HG02763 (cell line): ENCODE measurements around the gene SERPINB1.
"Not testable (repeated sequence)": the region's sequence is repeated elsewhere in the genome, so short reads cannot be mapped to it uniquely, and the experiment has no call there.

ENCODE experiments used
- ATAC-seq: cut with Tn5 transposase; IDR thresholded peaks from one replicate; pipeline ENCODE4 v1.9.1; 2021; ENCODE audit warnings: mild to moderate bottlenecking, moderate library complexity; ENCODE audit not compliant: unreplicated experiment

Gene SERPINB1

GRCh38 chr6:2866171-2866846, 24.6 kb upstream of the SERPINB1 start:
- ATAC-seq = peak; percentile 44

GRCh38 chr6:2865694-2866151, 24.1 kb upstream of the SERPINB1 start:
- no peak for ATAC-seq

- ATAC-seq = no peak
Observed at GRCh38 chr6:2865270-2865669, 23.6 kb upstream of the SERPINB1 start.

DNA sequence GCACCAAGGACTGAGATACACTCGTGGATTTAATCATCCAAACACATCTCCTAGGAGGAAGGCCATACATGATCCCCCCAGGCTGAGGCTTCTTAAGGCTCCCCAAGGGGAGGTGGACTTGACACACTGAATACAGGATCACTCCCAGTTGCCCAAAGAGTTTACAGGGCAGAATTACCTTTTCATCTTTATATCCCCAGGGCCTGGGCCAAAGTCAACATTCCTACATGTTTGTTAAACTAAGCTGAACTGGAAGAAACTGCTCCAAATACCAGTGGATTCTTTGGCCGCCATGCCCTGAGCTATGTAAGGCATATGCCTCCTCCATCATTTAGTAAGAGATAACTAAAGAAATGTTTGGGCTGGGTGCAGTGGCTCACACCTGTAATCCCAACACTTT, 22.2 kb upstream of the SERPINB1 start:
- no peak for ATAC-seq

DNA sequence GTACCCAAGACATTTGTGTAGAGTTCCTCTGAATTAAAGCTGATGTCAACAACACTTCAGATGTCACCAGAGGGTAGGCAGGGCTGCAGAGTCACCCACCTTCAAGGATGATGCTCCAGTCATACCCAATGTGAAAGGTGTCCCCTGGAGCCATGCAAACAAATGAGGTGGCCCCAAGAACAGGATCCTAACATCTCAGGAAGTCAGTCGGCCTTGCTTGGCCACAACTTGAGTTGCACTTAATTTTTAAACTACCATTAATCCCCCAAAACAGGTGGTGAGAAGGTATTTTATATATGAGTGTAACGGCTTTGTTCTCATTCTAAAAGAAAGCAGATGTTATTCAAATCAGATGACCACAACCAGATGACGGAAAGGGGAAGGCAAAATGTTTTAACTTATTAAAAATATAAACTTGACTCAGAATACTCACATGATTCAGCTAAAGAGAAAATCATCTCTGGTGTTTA, 21.1 kb upstream of the SERPINB1 start:
- ATAC-seq = peak; percentile 44

GRCh38 chr6:2861822-2862164, 20.1 kb upstream of the SERPINB1 start:
- ATAC-seq = no peak

DNA sequence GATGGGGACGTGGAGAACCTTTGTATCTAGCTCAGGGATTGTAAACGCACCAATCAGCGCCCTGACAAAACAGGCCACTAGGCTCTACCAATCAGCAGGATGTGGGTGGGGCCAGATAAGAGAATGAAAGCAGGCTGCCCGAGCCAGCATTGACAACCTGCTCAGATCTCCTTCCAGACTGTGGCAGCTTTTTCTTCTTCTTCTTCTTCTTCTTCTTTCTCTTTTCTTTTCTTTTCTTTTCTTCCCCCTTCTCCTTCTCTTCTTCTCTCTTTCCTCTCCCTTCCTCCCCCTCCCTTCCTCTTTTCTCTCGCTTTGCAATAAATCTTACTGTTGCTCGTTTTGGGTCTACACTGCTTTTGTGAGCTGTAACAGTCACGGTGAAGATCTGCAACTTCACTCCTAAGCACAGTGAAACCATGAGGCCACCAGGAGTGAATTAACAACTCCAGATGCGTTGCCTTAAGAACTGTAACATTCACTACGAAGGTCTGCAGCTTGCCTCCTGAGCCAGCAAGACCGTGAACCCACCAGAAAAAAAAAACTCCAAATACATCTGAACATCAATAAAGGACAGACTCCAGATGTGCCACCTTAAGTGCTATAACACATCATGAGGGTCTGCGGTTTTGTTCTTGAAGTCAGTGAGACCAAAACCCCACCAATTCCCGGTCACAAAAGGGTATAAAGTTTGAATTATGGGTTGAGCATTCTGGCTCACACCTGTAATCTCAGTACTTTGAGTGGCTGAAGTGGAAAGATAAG, 19.6 kb upstream of the SERPINB1 start:
- no peak for ATAC-seq

GRCh38 chr6:2860706-2861059, 19.0 kb upstream of the SERPINB1 start:
- ATAC-seq = not testable (repeated sequence)

DNA sequence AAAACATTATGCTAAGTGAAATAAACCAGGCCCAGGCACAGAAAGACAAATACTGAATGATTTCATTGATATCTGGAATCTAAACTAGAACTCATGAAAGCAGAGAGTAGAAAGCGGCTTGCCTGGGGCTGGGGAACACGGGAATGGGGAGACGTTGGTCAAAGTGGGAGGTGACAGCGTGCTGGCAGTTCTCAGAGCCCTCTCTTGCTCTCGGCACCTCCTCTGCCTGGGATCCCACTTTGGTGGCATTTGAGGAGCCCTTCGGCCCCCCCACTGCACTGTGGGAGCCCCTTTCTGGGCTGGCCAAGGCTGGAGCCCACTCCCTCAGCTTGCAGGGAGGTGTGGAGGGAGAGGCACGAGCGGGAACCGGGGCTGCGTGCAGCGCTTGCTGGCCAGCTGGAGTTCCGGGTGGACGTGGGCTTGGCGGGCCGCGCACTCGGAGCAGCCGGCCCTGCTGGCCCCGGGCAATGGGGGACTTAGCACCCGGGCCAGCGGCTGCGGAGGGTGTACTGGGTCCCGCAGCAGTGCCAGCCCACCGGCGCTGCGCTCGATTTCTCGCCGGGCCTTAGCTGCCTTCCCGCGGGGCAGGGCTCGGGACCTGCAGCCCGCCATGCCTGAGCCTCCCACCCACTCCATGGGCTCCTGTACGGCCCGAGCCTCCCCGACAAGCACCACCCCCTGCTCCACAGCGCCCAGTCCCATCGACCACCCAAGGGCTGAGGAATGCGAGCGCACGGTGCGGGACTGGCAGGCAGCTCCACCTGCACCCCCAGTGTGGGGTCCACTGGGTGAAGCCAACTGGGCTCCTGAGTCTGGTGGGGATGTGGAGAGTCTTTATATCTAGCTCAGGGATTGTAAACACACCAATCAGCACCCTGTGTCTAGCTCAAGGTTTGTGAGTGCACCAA, 18.4 kb upstream of the SERPINB1 start:
- ATAC-seq = not testable (repeated sequence)

GRCh38 chr6:2859185-2859700, 17.6 kb upstream of the SERPINB1 start:
- ATAC-seq = no peak

- ATAC-seq = peak; percentile 46
Observed at GRCh38 chr6:2857580-2858337, 16.1 kb upstream of the SERPINB1 start.

DNA sequence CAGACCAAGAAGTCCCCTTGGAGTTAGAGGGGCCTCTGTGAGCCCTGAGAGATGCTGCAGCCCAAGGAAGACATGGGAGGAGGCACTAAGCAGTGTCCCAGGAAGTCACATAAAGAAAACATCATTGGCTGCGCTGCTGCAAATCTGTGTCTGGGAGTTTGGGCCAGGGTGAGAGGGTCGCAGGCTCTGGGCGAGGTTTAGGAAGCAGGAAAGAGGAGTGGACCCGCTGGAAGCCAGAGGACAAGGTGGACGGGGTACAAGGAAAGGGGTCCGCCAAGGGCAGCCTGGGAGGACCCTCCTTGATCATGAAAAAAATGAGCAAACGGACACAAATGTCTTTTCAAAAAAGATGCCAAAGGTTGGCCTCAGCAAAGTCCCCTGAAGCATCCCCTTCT, 15.5 kb upstream of the SERPINB1 start:
- no peak for ATAC-seq

- no peak for ATAC-seq
Observed at GRCh38 chr6:2855061-2855519, 13.4 kb upstream of the SERPINB1 start.

GRCh38 chr6:2854396-2854982, 12.8 kb upstream of the SERPINB1 start:
- ATAC-seq = no peak

- ATAC-seq = no peak
Observed at GRCh38 chr6:2853769-2854395, 12.2 kb upstream of the SERPINB1 start.

DNA sequence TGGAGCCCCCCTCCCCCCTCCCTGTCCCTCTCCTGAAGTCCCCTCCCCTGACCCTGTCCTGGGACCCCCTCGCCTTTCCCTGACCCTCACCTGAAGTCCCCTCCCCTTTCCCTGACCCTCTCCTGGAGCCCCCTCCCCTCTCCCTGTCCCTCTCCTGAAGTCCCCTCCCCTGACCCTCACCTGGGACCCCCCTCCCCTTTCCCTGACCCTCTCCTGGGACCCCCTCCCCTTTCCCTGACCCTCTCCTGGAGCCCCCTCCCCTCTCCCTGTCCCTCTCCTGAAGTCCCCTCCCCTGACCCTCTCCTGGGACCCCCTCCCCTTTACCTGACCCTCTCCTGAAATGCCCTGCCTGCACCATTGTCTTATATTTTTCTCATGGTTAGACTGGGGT, 11.7 kb upstream of the SERPINB1 start:
- ATAC-seq = not testable (repeated sequence)

DNA sequence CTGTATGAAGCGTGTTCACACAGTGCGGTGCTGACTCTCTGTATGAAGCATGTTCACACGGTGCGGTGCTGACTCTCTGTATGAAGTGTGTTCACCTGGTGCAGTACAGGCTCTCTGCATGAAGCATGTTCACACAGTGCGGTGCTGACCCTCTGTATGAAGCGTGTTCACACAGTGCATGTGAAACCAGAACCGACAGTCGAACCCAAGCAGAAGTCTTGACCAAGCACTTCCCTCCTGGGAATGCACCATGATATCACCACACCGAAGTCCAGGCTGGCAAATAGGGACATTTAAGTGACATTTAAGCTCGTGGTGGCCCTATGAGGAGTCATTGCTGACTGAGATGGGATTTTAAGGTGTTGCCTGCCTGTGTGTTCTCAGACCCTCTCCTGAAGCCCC, 11.3 kb upstream of the SERPINB1 start:
- no peak for ATAC-seq

DNA sequence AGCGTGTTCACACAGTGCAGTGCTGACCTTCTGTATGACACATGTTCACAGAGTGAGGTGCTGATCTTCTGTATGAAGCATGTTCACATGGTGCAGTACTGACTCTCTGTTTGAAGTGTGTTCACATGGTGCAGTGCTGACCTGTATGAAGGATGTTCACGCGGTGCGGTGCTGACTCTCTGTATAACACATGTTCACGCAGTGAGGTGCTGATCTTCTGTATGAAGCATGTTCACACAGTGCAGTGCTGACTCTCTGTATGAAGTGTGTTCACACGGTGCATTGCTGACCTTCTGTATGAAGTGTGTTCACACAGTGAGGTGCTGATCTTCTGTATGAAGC, 10.8 kb upstream of the SERPINB1 start:
- ATAC-seq = no peak

DNA sequence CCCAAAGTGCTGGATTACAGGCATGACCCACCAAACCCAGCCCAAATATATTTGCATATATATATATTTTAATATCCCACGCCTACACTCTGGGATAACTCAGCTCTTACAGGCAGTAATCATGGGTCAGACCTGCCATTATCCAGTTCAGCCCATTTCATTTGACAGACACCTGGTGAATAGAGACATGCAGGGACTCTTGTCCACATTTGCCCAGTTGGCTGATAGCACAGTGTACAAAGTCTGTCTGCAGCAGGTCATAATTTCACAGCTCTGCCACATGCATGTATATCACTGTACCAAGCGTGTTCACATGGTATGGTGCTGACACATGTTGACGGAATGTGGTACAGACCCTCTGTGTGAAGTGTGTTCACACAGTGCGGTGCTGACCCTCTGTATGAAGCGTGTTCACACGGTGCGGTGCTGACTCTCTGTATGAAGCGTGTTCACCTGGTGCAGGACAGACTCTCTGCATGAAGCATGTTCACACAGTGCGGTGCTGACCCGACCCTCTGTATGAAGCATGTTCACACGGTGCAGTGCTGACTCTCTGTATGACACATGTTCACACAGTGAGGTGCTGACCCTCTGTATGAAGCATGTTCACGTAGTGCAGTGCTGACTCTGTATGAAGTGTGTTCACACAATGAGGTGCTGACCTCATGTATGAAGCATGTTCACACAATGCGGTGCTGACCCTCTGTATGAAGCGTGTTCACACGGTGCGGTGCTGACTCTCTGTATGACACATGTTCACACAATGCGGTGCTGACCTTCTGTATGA, 10.3 kb upstream of the SERPINB1 start:
- no peak for ATAC-seq
